ENCODE results near the gene TMEM121.
"Not testable (repeated sequence)": the region's sequence is repeated elsewhere in the genome, so short reads cannot be mapped to it uniquely, and the experiment has no call there.

GRCh38 chr14:105572063-105572462 is 45.7 kb downstream of the TMEM121 start:
- TF ChIP-seq, protein P1, sequence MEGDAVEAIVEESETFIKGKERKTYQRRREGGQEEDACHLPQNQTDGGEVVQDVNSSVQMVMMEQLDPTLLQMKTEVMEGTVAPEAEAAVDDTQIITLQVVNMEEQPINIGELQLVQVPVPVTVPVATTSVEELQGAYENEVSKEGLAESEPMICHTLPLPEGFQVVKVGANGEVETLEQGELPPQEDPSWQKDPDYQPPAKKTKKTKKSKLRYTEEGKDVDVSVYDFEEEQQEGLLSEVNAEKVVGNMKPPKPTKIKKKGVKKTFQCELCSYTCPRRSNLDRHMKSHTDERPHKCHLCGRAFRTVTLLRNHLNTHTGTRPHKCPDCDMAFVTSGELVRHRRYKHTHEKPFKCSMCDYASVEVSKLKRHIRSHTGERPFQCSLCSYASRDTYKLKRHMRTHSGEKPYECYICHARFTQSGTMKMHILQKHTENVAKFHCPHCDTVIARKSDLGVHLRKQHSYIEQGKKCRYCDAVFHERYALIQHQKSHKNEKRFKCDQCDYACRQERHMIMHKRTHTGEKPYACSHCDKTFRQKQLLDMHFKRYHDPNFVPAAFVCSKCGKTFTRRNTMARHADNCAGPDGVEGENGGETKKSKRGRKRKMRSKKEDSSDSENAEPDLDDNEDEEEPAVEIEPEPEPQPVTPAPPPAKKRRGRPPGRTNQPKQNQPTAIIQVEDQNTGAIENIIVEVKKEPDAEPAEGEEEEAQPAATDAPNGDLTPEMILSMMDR (IDR thresholded peaks at IDR 0.05; ENCODE audit: low read depth, low read length, missing input control) = not testable (repeated sequence)
- not testable (repeated sequence) for TF ChIP-seq RAD21 (IDR thresholded peaks at IDR 0.05); REST (IDR thresholded peaks at IDR 0.05); RXRA (IDR thresholded peaks at IDR 0.05); SP1 (IDR thresholded peaks at IDR 0.05); YY1 (IDR thresholded peaks at IDR 0.05); JUND (IDR thresholded peaks at IDR 0.05); TAF1 (conservative IDR thresholded peaks at IDR 0.05); EGR1 (IDR thresholded peaks at IDR 0.05; ENCODE audit: low read depth in 2 of 2)
- TF ChIP-seq, protein P2, sequence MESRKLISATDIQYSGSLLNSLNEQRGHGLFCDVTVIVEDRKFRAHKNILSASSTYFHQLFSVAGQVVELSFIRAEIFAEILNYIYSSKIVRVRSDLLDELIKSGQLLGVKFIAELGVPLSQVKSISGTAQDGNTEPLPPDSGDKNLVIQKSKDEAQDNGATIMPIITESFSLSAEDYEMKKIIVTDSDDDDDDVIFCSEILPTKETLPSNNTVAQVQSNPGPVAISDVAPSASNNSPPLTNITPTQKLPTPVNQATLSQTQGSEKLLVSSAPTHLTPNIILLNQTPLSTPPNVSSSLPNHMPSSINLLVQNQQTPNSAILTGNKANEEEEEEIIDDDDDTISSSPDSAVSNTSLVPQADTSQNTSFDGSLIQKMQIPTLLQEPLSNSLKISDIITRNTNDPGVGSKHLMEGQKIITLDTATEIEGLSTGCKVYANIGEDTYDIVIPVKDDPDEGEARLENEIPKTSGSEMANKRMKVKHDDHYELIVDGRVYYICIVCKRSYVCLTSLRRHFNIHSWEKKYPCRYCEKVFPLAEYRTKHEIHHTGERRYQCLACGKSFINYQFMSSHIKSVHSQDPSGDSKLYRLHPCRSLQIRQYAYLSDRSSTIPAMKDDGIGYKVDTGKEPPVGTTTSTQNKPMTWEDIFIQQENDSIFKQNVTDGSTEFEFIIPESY (IDR thresholded peaks at IDR 0.05) = not testable (repeated sequence)
- TF ChIP-seq, protein P3, sequence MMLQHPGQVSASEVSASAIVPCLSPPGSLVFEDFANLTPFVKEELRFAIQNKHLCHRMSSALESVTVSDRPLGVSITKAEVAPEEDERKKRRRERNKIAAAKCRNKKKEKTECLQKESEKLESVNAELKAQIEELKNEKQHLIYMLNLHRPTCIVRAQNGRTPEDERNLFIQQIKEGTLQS (IDR thresholded peaks at IDR 0.05) = not testable (repeated sequence)
- TF ChIP-seq, protein P4, sequence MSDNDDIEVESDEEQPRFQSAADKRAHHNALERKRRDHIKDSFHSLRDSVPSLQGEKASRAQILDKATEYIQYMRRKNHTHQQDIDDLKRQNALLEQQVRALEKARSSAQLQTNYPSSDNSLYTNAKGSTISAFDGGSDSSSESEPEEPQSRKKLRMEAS (IDR thresholded peaks at IDR 0.05) = not testable (repeated sequence)
